GM23338 (cell line): ENCODE data around the gene CARNS1. TPM values are rescaled to one million over a fixed set of nuclear protein-coding genes. Genes with fewer than 3 reads are reported as not detected.

Experiments
- ATAC-seq: fragments of 200-7000 bp; cut with Tn5 transposase; 3 replicates; pipeline ENCODE4 v1.9.1; 2020
- DNase-seq: peaks from one replicate; pipeline ENCODE4 v3.0.0-alpha.2; 2015; ENCODE audit warnings: low spot score
- H2AFZ ChIP-seq: fragments of 200-600 bp; sonication (generic); 2 replicates; pipeline ENCODE4 v1.8.0; 2016; ENCODE audit warnings: antibody characterized with exemption, mild to moderate bottlenecking, moderate library complexity
- H3F3A ChIP-seq: fragments of 200-600 bp; sonication (generic); replicated peaks from 2 replicates; pipeline ENCODE4 v1.8.0; 2017; ENCODE audit warnings: antibody characterized with exemption, mixed run types, low read depth
- H3K27ac ChIP-seq: fragments of 200-600 bp; sonication (generic); 2 replicates; pipeline ENCODE4 v1.6.1; 2016; ENCODE audit warnings: low read depth
- H3K27me3 ChIP-seq: fragments of 200-600 bp; sonication (generic); 2 replicates; pipeline ENCODE4 v1.8.0; 2016; ENCODE audit warnings: mild to moderate bottlenecking, mixed run types, moderate library complexity; ENCODE audit not compliant: insufficient read depth
- H3K36me3 ChIP-seq: fragments of 200-600 bp; sonication (generic); 2 replicates; pipeline ENCODE4 v1.8.0; 2016; ENCODE audit warnings: mild to moderate bottlenecking; ENCODE audit not compliant: insufficient read depth
- H3K4me1 ChIP-seq: fragments of 200-600 bp; sonication (generic); 2 replicates; pipeline ENCODE4 v1.8.0; 2016; ENCODE audit warnings: mild to moderate bottlenecking, moderate library complexity; ENCODE audit not compliant: insufficient read depth
- H3K4me2 ChIP-seq: fragments of 200-600 bp; sonication (generic); 2 replicates; pipeline ENCODE4 v1.7.1; 2017; ENCODE audit warnings: mixed run types
- H3K4me3 ChIP-seq: fragments of 200-600 bp; sonication (generic); 2 replicates; pipeline ENCODE4 v1.6.1; 2016; ENCODE audit warnings: mixed run types
- H3K79me2 ChIP-seq: fragments of 200-600 bp; sonication (generic); replicated peaks from 2 replicates; pipeline ENCODE4 v1.8.0; 2017; ENCODE audit warnings: mild to moderate bottlenecking; ENCODE audit not compliant: insufficient read depth
- H3K9me2 ChIP-seq: fragments of 200-600 bp; sonication (generic); 2 replicates; pipeline ENCODE4 v1.8.0; 2017; ENCODE audit not compliant: insufficient read depth
- H4K20me1 ChIP-seq: fragments of 200-600 bp; sonication (generic); replicated peaks from 2 replicates; pipeline ENCODE4 v1.8.0; 2017; ENCODE audit warnings: mild to moderate bottlenecking; ENCODE audit not compliant: insufficient read depth
- H3K27ac Mint-ChIP-seq: 2 replicates; pipeline ENCODE4 v1.8.0; 2020; ENCODE audit warnings: inconsistent platforms, mild to moderate bottlenecking, moderate library complexity, mixed read lengths
- H3K27me3 Mint-ChIP-seq: 3 replicates; pipeline ENCODE4 v1.8.0; 2022; ENCODE audit warnings: low read depth, mild to moderate bottlenecking, moderate library complexity, mixed read lengths, inconsistent platforms; ENCODE audit not compliant: insufficient read depth, poor library complexity
- H3K36me3 Mint-ChIP-seq: 3 replicates; pipeline ENCODE4 v1.8.0; 2021; ENCODE audit warnings: low read depth, mild to moderate bottlenecking, inconsistent platforms, moderate library complexity, mixed read lengths
- H3K4me1 Mint-ChIP-seq: 3 replicates; pipeline ENCODE4 v1.8.0; 2020; ENCODE audit warnings: mild to moderate bottlenecking, inconsistent platforms, mixed read lengths
- H3K4me3 Mint-ChIP-seq: 3 replicates; pipeline ENCODE4 v1.8.0; 2021; ENCODE audit warnings: moderate library complexity, mild to moderate bottlenecking, inconsistent platforms, mixed read lengths
- H3K9me3 Mint-ChIP-seq: 3 replicates; pipeline ENCODE4 v1.8.0; 2020; ENCODE audit warnings: moderate library complexity, mild to moderate bottlenecking, inconsistent platforms, mixed read lengths
- CREB1 ChIP-seq: fragments of 250-450 bp; sonication (Bioruptor Pico); IDR thresholded peaks from 2 replicates; pipeline ENCODE4 v1.5.0; 2020; ENCODE audit warnings: low read depth, mild to moderate bottlenecking, moderate library complexity
- EZH2 ChIP-seq: fragments of 200-600 bp; sonication (generic); IDR thresholded peaks from one replicate; pipeline ENCODE4 v1.8.0; 2017; ENCODE audit warnings: antibody characterized with exemption, mild to moderate bottlenecking, low read depth; ENCODE audit not compliant: unreplicated experiment
- EZH2phosphoT487 ChIP-seq: fragments of 200-600 bp; sonication (generic); IDR thresholded peaks from one replicate; pipeline ENCODE4 v1.8.1; 2018; ENCODE audit warnings: antibody characterized with exemption; ENCODE audit not compliant: unreplicated experiment
- JUNB ChIP-seq: IDR thresholded peaks from one replicate; pipeline ENCODE4 v1.6.1; 2016; ENCODE audit warnings: antibody characterized with exemption; ENCODE audit not compliant: unreplicated experiment
- NANOG ChIP-seq: IDR thresholded peaks from 2 replicates; pipeline ENCODE4 v1.6.1; 2016; ENCODE audit warnings: antibody characterized with exemption, borderline replicate concordance
- POLR2AphosphoS5 ChIP-seq: IDR thresholded peaks from 2 replicates; pipeline ENCODE4 v1.6.1; 2016; ENCODE audit warnings: antibody characterized with exemption, low read depth
- STAT1 ChIP-seq: IDR thresholded peaks from one replicate; pipeline ENCODE4 v1.6.1; 2016; ENCODE audit warnings: antibody characterized with exemption; ENCODE audit not compliant: unreplicated experiment
- ZNF114 ChIP-seq: fragments of 250-450 bp; sonication (Bioruptor Pico); IDR thresholded peaks from 2 replicates; pipeline ENCODE4 v1.5.0; 2020; ENCODE audit warnings: mild to moderate bottlenecking, moderate library complexity
- polyA plus RNA-seq: library from polyadenylated mRNA; unstranded; fragments of >200 nt; fragmentation: Nextera tagmentation; extraction: Ambion mirVana; gene quantifications from 2 replicates; pipeline ENCODE4 v1.2.1, GENCODE V29; 2016
- total RNA-seq: library from RNA; depleted of rRNA; stranded (reverse); fragments of >200 nt; shearing (Covaris generic); gene quantifications from 2 replicates; pipeline ENCODE4 v1.2.3, GENCODE V29; 2014
- TF ChIP-seq, protein P1 (sequence below): fragments of 250-450 bp; sonication (Bioruptor Pico); IDR thresholded peaks from 2 replicates; pipeline ENCODE4 v1.5.0; 2020; ENCODE audit warnings: mild to moderate bottlenecking, moderate library complexity
- TF ChIP-seq, protein P2 (sequence below): IDR thresholded peaks from 2 replicates; pipeline ENCODE4 v1.6.1; 2016; ENCODE audit warnings: antibody characterized with exemption

Gene CARNS1
- total and polyA plus RNA-seq, 2 experiments from 2014 or later: 0.52 to 0.76 TPM

DNA sequence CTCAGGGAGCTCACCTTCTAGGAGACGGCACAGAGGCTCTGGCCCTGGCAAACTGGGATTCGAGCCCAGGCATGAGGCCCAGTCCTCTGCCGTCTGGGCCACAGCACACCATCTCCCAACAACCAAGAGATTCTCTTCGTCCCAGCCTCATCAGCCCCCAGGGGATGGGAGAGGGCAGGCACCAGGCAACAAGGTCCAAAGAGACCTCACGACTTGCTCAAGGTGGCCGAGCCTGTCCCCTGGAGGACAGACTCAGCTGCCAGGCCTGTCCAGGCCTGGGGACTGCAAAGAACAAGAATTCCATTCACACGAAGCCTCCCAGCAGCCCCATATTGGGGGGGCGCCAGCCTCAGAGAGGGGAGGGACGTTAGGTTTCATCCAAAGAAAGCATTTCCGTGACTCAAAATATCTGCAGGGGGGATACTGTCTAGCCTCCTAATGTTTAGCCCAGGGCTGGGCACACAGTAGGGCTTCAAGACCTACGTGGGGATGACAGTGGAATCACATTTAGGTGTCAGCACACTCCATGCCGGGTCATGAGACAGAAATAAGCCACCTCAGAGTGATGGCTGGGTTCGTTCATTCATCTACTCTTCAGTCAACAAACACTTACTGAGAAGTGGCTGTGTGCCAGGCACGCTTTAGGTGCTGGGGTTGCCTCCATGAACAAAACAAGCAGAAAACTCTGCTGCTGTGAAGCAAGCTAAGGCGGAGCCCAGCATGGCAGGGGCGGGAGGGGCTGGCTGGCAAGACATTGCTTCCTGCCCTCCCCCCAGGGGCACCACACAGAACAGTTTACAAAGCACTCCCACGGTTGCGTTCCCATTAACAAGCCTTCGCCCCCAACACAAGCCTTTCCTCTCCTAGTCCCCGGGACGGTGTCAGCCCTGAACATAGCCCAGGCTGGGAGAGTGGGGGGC is 1.2 kb downstream of the CARNS1 start (continued):
- TF ChIP-seq, protein P1, sequence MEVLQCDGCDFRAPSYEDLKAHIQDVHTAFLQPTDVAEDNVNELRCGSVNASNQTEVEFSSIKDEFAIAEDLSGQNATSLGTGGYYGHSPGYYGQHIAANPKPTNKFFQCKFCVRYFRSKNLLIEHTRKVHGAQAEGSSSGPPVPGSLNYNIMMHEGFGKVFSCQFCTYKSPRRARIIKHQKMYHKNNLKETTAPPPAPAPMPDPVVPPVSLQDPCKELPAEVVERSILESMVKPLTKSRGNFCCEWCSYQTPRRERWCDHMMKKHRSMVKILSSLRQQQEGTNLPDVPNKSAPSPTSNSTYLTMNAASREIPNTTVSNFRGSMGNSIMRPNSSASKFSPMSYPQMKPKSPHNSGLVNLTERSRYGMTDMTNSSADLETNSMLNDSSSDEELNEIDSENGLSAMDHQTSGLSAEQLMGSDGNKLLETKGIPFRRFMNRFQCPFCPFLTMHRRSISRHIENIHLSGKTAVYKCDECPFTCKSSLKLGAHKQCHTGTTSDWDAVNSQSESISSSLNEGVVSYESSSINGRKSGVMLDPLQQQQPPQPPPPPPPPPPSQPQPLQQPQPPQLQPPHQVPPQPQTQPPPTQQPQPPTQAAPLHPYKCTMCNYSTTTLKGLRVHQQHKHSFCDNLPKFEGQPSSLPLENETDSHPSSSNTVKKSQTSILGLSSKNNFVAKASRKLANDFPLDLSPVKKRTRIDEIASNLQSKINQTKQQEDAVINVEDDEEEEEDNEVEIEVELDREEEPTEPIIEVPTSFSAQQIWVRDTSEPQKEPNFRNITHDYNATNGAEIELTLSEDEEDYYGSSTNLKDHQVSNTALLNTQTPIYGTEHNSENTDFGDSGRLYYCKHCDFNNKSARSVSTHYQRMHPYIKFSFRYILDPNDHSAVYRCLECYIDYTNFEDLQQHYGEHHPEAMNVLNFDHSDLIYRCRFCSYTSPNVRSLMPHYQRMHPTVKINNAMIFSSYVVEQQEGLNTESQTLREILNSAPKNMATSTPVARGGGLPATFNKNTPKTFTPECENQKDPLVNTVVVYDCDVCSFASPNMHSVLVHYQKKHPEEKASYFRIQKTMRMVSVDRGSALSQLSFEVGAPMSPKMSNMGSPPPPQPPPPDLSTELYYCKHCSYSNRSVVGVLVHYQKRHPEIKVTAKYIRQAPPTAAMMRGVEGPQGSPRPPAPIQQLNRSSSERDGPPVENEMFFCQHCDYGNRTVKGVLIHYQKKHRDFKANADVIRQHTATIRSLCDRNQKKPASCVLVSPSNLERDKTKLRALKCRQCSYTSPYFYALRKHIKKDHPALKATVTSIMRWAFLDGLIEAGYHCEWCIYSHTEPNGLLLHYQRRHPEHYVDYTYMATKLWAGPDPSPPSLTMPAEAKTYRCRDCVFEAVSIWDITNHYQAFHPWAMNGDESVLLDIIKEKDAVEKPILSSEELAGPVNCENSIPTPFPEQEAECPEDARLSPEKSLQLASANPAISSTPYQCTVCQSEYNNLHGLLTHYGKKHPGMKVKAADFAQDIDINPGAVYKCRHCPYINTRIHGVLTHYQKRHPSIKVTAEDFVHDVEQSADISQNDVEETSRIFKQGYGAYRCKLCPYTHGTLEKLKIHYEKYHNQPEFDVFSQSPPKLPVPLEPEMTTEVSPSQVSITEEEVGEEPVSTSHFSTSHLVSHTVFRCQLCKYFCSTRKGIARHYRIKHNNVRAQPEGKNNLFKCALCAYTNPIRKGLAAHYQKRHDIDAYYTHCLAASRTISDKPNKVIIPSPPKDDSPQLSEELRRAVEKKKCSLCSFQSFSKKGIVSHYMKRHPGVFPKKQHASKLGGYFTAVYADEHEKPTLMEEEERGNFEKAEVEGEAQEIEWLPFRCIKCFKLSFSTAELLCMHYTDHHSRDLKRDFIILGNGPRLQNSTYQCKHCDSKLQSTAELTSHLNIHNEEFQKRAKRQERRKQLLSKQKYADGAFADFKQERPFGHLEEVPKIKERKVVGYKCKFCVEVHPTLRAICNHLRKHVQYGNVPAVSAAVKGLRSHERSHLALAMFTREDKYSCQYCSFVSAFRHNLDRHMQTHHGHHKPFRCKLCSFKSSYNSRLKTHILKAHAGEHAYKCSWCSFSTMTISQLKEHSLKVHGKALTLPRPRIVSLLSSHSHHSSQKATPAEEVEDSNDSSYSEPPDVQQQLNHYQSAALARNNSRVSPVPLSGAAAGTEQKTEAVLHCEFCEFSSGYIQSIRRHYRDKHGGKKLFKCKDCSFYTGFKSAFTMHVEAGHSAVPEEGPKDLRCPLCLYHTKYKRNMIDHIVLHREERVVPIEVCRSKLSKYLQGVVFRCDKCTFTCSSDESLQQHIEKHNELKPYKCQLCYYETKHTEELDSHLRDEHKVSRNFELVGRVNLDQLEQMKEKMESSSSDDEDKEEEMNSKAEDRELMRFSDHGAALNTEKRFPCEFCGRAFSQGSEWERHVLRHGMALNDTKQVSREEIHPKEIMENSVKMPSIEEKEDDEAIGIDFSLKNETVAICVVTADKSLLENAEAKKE (CRISPR knock-in tag): no peak
- TF ChIP-seq EZH2 (no peak), JUNB (no peak), NANOG (no peak), STAT1 (no peak), POLR2AphosphoS5 (no peak)
- TF ChIP-seq, protein P2, sequence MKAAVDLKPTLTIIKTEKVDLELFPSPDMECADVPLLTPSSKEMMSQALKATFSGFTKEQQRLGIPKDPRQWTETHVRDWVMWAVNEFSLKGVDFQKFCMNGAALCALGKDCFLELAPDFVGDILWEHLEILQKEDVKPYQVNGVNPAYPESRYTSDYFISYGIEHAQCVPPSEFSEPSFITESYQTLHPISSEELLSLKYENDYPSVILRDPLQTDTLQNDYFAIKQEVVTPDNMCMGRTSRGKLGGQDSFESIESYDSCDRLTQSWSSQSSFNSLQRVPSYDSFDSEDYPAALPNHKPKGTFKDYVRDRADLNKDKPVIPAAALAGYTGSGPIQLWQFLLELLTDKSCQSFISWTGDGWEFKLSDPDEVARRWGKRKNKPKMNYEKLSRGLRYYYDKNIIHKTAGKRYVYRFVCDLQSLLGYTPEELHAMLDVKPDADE: no peak

DNA sequence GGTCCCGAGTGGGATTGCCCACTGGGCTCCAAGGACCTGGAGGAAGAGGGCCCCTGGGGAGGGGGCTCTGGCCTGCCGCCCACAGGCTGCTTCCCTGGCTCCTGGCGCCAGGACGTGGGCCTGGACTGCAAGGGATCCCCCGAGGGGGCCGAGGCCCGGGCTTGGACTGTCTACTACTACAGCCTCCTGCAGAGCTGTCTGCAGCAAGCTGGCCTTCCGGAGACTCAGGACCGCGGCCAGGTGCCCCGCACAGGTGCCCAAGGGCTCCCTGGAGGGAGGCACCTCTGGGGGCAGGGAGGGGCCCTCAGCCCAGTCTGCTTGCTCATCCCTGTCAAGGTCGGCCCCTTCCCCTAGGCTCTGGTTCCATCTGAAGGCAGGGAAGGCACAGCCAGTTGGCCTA is 1.9 kb downstream of the CARNS1 start:
- Mint-ChIP-seq H3K4me1 (peaks cover 13% of the 10 kb centered on the region), H3K36me3 (no peaks in the 10 kb centered on the region), H3K27me3 (peaks cover 23% of the 10 kb centered on the region), H3K9me3 (no peaks in the 10 kb centered on the region), H3K4me3 (no peak overlapping the region; the same call in 2 of the 3 replicates), H3K27ac (no peak overlapping the region)
- Histone ChIP-seq H3K27me3 (peaks cover 16% of the 10 kb centered on the region; the same call in 1 of the 2 replicates), H2AFZ (no peak overlapping the region), H3K4me3 (no peak overlapping the region), H4K20me1 (no peaks in the 10 kb centered on the region), H3K36me3 (no peaks in the 10 kb centered on the region), H3K27ac (no peak overlapping the region), H3K4me1 (peaks cover 15% of the 10 kb centered on the region; the same call in 1 of the 2 replicates), H3F3A (no peaks in the 10 kb centered on the region), H3K4me2 (no peak overlapping the region), H3K9me2 (no peaks in the 10 kb centered on the region), H3K79me2 (no peaks in the 10 kb centered on the region)
- ATAC-seq: no peak
- no peak for DNase-seq
- TF ChIP-seq ZNF114 (CRISPR knock-in tag): no peak
- TF ChIP-seq EZH2phosphoT487: no peak
- no peak for TF ChIP-seq EZH2
- no peak for TF ChIP-seq CREB1 (CRISPR knock-in tag)
- no peak for TF ChIP-seq NANOG
